Measurements from ENCODE around the gene RASA4.
"Not testable (repeated sequence)": the region's sequence is repeated elsewhere in the genome, so short reads cannot be mapped to it uniquely, and the experiment has no call there.

GRCh38 chr7:102577315-102578240 lies 39.0 kb downstream of the RASA4 start:
- not testable (repeated sequence) for TF ChIP-seq EZH2phosphoT487 (IDR thresholded peaks at IDR 0.05; ENCODE audit: low read length); EZH2 (optimal IDR thresholded peaks at IDR 0.05; ENCODE audit: low read depth, low read length)
